Measurements from ENCODE around the gene MIEN1.
"Not testable (repeated sequence)": the region's sequence is repeated elsewhere in the genome, so short reads cannot be mapped to it uniquely, and the experiment has no call there.

MIEN1 gene

GRCh38 chr17:39755554-39756379, 25.4 kb upstream of the MIEN1 start:
- peak; percentile 47 for DNase-seq

DNA sequence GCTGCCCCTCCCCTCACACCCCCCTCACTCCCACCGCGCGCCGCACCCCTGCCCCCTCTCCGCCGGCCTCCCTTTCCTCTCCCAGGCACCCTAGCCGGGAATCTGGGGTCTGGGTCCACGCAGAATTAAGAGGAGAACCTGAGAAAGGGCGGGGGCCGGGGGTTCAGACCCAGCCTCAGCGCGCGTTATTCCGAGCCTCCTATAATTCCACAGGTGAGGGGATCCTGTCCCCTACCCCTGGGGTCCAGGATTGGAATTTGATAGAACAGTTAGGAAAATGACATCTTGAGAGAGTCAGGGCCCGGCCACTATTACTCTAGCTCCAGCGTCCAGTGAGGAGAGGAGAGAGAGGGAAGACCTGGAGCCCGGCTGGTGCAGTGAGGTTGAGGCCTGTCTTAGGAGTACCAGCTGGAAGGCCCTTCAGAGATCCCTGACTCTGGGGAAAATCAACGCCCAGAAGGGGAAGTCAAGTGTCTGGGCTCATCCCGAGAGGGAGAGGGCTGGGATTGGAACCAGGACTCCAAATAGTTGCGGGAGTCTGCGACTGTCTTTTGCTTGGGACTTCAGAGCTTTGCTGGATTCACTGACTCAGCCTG, 24.7 kb upstream of the MIEN1 start:
- no peak for DNase-seq

DNA sequence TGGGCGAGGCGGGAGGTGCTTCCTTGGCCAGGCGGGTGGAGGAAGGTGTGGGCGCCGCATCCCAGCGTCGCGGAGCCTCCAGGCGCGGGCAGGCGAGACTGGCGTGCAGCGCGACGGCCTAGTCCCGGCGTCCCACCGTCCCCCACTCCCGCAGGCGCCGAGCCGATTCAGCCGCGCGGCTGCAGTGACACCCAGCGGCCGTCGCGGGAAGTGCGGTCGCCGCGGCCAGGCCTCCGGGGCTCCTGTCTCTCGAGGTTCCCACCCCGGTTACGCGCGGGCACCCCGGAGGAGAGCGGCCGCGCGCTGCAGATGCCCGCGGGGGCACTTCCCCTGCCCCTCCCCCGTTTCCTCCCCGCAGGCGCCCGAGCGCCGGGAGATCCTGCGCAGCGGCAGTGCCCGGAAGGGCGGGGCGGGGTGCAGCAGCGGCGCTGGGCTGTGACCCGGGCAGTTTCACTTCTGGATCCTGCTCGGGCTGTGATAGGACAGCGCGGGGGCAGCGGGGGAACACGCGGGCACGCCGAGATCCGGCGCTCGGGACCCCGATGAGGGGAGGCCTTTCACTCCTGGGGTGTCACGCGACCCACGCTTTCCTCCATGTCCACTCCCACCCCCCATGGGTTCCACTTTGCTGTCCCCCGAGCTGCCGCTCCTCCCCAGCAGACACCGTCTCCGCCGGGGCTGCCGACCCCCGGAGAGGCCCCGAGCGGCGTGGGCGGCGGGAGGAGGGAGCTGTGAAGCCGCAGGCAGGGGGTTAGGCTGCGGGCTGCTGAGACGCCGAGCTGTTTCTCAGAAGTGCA, 24.0 kb upstream of the MIEN1 start:
- DNase-seq: peak; percentile 98

- peak; percentile 63 for DNase-seq
Observed at GRCh38 chr17:39753514-39754160, 23.3 kb upstream of the MIEN1 start.

DNA sequence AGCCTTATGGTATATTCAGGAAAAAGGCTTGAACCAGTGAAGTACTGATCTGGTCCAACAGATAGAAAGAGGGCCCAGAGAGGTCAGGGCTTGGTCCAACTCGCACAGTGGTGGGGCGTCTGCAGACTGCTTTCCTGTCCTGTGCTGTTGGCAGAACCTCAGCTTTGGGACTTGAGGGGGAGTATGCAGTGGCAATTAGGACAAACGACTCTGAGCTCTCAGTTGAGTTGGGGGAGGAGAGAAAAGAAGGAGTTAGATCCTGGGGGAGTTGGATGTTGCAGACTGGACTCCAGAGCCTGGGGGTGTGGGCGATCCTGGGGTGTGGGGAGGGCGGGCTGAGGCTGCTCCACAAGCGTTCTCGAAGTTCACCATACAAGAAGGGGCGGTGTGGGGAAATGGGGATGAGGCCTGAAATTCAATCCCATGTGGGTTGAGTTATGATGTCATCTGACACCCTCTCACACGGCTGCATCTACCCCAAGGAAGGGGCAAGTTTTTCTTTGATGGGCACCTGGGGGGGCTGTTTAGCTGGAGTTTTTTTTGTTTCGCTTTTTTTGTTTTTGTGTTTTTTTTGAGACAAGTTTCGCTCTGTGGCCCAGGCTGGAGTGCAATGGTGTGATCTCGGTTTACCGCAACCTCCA, 22.0 kb upstream of the MIEN1 start:
- no peak for DNase-seq

GRCh38 chr17:39751637-39752036, 21.3 kb upstream of the MIEN1 start:
- no peak for DNase-seq

DNA sequence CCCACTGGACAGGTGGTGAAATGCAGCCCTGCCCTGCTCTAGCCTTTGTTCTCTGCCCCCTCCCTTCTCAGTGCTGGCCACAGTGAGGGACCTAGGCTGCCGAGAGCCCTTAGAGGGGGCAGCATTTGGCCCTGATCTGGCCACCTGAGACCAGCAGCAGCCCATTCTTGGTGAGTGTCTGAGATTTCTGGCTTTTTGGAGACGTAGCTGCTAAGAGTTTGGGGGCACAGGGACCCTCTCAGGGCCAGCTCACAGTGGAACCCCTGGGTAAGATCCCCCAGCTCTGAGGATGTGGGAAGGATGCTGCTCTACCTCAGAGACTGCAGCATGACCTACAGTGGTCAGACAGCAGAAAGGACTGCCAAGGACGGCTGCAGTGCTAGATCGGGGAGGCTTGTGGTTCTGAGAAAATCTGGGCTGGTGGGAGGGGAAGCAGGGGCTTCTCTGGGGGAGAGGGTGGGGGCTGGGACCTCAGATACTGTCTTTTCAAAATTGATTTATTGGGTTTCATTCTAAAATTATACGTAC, 20.7 kb upstream of the MIEN1 start:
- DNase-seq: no peak

DNA sequence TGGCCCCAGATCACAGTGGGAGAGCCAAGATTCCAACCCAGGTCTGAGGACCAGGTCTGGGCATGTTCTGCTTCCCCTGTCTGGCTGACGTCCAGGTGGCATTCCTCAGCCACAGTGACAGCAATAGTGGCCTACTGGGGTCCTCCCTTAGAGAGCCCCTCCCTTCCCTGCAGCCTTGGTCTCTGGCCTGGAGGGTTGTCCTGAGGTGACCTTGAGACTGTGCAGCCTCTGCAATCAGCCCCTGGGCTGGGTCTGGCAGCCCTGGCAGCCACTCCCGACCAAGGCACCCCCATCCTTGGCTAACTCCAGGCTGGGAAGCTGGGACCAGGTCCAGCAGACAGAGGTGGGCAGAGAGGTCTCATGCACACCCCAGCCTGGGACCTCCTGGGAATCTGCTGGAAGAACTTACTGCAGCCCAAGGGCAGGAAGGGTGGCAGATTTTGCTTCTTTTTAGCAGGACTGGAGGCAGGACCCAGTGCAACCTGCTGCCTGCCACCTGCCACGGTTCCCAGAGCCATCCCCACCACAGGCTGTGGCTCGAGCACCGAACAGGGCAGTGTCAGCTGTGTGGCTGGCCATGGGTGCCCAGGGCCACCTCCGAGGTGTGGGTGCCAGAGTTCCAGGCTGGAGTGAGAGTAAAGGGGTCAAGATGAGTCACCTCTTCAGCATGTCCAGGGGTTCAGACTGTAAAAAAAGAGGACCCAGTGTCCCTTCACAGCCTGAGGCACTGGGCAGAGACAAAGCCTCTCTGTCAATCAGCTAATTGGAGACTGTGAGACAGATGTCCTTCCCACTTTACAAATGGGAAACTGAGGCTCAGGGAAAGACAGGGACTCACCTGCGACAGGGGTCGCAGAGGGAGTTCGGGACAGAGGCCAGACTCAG, 20.0 kb upstream of the MIEN1 start:
- DNase-seq: no peak

DNA sequence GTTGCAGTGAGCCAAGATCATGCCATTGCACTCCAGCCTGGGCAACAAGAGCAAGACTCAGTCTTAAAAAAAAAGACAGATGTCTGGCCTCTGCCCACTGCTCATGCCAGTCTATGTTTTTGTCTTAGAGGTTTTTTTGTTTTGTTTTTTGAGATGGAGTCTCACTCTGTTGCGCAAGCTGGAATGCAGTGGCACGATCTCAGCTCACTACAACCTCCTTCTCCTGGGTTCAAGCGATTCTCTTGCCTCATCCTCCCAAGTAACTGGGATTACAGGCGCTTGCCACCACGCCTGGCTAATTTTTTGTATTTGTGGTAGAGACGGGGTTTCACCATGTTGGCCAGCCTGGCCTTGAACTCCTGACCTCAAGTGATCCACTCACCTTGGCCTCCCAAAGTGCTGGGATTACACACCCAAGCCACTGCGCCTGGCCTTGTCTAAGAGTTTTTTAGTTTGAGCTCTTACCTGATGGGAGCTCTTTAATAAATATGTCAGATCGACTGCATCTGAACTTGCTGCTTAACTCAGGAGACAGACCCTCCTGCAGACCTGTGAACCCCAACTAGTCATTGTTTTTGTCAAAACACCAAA, 18.2 kb upstream of the MIEN1 start:
- DNase-seq: not testable (repeated sequence)

DNA sequence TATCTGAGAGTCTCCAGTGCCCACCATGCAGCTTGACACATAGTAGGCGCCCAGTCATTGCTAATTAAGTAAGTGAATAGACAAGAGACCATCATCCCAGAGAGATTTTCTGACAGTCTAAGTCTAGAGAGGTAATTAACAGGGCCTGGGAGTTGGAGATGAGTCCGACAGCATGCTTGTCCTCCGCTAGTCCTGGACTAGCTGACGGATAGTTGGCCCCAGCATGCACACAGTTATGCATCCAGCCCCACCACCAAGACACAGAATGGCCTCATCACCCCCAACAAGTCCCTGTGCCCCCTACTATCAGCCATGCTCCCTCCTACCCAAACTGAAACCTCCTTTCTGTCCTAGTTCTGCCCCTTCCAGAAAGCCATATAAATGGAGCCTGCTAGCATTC, 17.4 kb upstream of the MIEN1 start:
- no peak for DNase-seq

DNA sequence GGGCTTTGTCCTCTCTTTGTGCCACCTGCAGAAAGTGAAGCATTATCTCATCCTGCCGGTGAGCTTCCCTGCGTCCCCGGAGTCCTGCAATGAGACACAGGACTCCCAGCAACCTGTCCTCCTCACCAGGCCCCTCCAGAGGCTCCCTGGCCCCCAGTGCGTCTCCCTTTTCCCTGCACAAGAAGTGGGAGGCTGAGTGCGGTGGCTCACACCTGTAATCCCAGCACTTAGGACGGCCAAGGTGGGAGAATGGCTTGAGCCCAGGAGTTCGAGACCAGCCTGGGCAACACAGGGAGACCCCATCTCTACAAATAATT, 15.8 kb upstream of the MIEN1 start:
- DNase-seq: no peak

GRCh38 chr17:39745335-39746144, 15.2 kb upstream of the MIEN1 start:
- DNase-seq: no peak

DNA sequence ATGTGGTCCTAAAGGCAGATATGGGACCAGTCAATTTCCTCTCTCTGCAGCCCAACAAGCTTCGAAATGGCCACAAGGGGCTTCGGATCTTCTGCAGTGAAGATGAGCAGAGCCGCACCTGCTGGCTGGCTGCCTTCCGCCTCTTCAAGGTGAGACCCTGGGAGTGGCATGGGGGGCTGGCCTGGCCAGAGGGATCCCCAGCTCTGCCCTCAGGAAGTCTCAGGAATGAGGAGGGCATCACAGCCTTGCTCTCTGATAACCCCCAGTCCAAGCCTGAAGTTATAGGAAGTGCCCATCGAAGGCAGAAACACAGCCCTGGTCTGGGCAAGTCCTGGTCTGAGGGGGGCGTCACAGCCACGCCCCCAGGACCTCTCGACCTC, 14.5 kb upstream of the MIEN1 start:
- no peak for DNase-seq

- no peak for DNase-seq
Observed at GRCh38 chr17:39744075-39744835, 13.9 kb upstream of the MIEN1 start.

- no peak for DNase-seq
Observed at GRCh38 chr17:39742856-39743436, 12.6 kb upstream of the MIEN1 start.

GRCh38 chr17:39742126-39742855, 12.0 kb upstream of the MIEN1 start:
- no peak for DNase-seq

DNA sequence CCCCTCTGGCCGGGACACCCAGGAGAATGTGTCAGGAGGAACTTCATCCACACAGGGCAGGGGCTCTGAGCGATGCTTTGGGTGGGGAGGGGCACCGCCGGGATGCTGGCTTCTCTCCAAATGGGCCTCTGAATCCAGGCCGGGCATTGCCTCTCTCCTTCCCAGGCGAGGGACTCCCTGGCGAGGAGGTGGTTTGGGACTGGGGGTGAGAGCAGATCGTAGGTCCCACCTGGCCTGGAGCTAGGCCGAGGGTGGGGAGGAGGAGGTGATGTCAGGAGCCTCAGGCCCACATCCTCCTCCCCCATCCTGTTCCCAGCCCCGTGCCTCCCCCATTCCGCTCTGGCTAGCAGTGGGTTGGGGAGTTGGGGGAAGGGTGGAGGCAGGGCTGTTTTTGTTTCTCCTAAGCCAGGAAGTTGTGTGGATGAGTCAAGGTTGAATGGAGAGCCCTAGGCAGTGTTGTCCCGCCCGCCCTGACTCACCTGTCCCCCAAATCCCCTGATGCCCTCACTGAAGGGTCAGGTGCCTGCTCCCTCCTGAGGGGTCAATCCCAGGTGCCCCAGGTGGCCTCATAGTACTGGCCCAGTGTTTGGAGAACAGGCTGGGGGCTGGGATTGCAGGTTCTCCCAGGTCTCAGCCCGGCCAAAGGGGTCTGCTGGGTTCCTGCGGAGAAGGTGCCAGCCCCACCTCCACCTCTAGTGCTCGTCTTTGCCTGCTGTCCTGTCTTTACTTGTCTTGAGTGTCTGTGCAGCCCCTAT, 10.2 kb upstream of the MIEN1 start:
- no peak for DNase-seq

GRCh38 chr17:39739885-39740356, 9.6 kb upstream of the MIEN1 start:
- DNase-seq: no peak
